ENCODE data around the gene SNED1.

SNED1 gene

GRCh38 chr2:241006412-241006811 is 8.0 kb downstream of the SNED1 start:
- Histone ChIP-seq H3K27me3 (peaks cover 56% of the 10 kb centered on the region), H3K4me1 (ENCODE audit: control insufficient read depth in 1 of 2, insufficient read depth in 1 of 2, low read depth in 1 of 2, low read length in 1 of 2) (peaks cover 0 to 4% of the 10 kb centered on the region in 2 experiments), H3K36me3 (no peaks in the 10 kb centered on the region), H3K27ac (no peak overlapping the region), H3K9me3 (peaks cover 9% of the 10 kb centered on the region), H3K4me3 (ENCODE audit: low read depth in 1 of 2, low read length in 1 of 2) (no peak overlapping the region)
- TF ChIP-seq, protein P1, sequence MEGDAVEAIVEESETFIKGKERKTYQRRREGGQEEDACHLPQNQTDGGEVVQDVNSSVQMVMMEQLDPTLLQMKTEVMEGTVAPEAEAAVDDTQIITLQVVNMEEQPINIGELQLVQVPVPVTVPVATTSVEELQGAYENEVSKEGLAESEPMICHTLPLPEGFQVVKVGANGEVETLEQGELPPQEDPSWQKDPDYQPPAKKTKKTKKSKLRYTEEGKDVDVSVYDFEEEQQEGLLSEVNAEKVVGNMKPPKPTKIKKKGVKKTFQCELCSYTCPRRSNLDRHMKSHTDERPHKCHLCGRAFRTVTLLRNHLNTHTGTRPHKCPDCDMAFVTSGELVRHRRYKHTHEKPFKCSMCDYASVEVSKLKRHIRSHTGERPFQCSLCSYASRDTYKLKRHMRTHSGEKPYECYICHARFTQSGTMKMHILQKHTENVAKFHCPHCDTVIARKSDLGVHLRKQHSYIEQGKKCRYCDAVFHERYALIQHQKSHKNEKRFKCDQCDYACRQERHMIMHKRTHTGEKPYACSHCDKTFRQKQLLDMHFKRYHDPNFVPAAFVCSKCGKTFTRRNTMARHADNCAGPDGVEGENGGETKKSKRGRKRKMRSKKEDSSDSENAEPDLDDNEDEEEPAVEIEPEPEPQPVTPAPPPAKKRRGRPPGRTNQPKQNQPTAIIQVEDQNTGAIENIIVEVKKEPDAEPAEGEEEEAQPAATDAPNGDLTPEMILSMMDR (IDR thresholded peaks at IDR 0.05), result no peak

GRCh38 chr2:241007111-241007510 is 8.7 kb downstream of the SNED1 start:
- H3K9me3 ChIP-seq, result peaks cover 9% of the 10 kb centered on the region

GRCh38 chr2:241007880-241008710 is 9.7 kb downstream of the SNED1 start:
- Histone ChIP-seq H3K27me3 (peaks cover 56% of the 10 kb centered on the region), H3K4me1 (ENCODE audit: control insufficient read depth in 1 of 2, insufficient read depth in 1 of 2, low read depth in 1 of 2, low read length in 1 of 2) (peaks cover 0 to 4% of the 10 kb centered on the region in 2 experiments), H3K4me3 (ENCODE audit: low read depth in 1 of 2, low read length in 1 of 2) (no peak overlapping the region), H3K27ac (no peak overlapping the region), H3K9me3 (peaks cover 9% of the 10 kb centered on the region), H3K36me3 (no peaks in the 10 kb centered on the region)
- TF ChIP-seq, protein P1 (IDR thresholded peaks at IDR 0.05), result no peak

More at GRCh38 chr2:241007111-241007510, 8.7 kb downstream of the SNED1 start:
- Histone ChIP-seq H3K27ac (no peak overlapping the region), H3K36me3 (no peaks in the 10 kb centered on the region), H3K4me3 (ENCODE audit: low read depth in 1 of 2, low read length in 1 of 2) (no peak overlapping the region), H3K4me1 (ENCODE audit: control insufficient read depth in 1 of 2, insufficient read depth in 1 of 2, low read depth in 1 of 2, low read length in 1 of 2) (peaks cover 0 to 4% of the 10 kb centered on the region in 2 experiments), H3K27me3 (peaks cover 56% of the 10 kb centered on the region)
- TF ChIP-seq, protein P1 (IDR thresholded peaks at IDR 0.05), result no peak

DNA sequence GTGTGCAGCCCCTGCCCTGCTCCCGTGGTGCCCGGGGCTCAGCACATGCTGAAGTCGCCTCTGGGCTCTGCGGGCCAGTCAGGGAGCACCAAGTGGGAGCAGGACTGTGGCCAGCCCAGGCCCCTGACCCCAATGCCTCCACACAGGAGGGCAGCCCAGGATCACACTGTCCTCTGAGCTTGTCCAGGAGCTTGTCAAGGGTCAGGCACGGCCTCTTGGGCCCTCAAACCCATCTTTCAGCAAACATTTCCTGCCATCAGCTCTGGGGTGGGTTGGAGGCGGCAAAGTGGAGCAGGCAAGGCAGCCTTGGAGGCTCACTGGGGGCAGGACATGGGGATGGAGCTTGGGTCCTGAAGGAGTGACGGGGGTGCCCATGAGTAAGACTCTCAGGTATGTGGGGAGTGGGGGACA is 10.3 kb downstream of the SNED1 start:
- H3K27me3 ChIP-seq, result peaks cover 56% of the 10 kb centered on the region
- H3K36me3 ChIP-seq, result no peaks in the 10 kb centered on the region
- peaks cover 0 to 4% of the 10 kb centered on the region in 2 experiments for H3K4me1 ChIP-seq (ENCODE audit: control insufficient read depth in 1 of 2, insufficient read depth in 1 of 2, low read depth in 1 of 2, low read length in 1 of 2)
- TF ChIP-seq, protein P1 (IDR thresholded peaks at IDR 0.05), result no peak
- peaks cover 4% of the 10 kb centered on the region for H3K9me3 ChIP-seq
- H3K27ac ChIP-seq, result no peak overlapping the region
- no peak overlapping the region for H3K4me3 ChIP-seq (ENCODE audit: low read depth in 1 of 2, low read length in 1 of 2)

GRCh38 chr2:241009191-241009590 is 10.8 kb downstream of the SNED1 start:
- TF ChIP-seq, protein P1 (IDR thresholded peaks at IDR 0.05), result no peak
- H3K4me1 ChIP-seq (ENCODE audit: control insufficient read depth in 1 of 2, insufficient read depth in 1 of 2, low read depth in 1 of 2, low read length in 1 of 2), result peaks cover 0 to 4% of the 10 kb centered on the region in 2 experiments
- H3K4me3 ChIP-seq (ENCODE audit: low read depth in 1 of 2, low read length in 1 of 2), result no peak overlapping the region
- peaks cover 56% of the 10 kb centered on the region for H3K27me3 ChIP-seq
- H3K27ac ChIP-seq, result no peak overlapping the region
- H3K9me3 ChIP-seq, result no peaks in the 10 kb centered on the region
- H3K36me3 ChIP-seq, result no peaks in the 10 kb centered on the region

All from neutrophil (primary cell).